Measurements from ENCODE around the gene GRHL1.

- no peak for TF ChIP-seq EZH2phosphoT487 (IDR thresholded peaks at IDR 0.05; ENCODE audit: low read depth)
- TF ChIP-seq CTCF (IDR thresholded peaks at IDR 0.05; ENCODE audit: low read depth, low read length): no peak
Observed at GRCh38 chr2:10043256-10043905, 91.9 kb downstream of the GRHL1 start, which contains the start of gene KLF11.
